K562 (cell line): ENCODE measurements around the gene ADK. TPM values are rescaled to one million over a fixed set of nuclear protein-coding genes. Genes with fewer than 3 reads are reported as not detected.

Experiments
- ATAC-seq: fragments of 200-7000 bp; cut with Tn5 transposase; 3 replicates; pipeline ENCODE4 v1.9.1; 2020; ENCODE audit warnings: moderate library complexity
- BruUV-seq: library from RNA; stranded (reverse); fragments of 400-500 nt; replicated peaks from 2 replicates; lab custom pipeline; 2021; lab: Mats Ljungman, UMichigan
- CTCF ChIA-PET: fragments of 300-600 bp; formaldehyde crosslinking; extraction: SDS; loops from one replicate; lab custom pipeline; 2021; ENCODE audit warnings: low intra/inter-chr PET ratio; lab: Yijun Ruan, JAX
- POLR2A ChIA-PET: fragments of 300-600, 350-650 bp; sonication (Branson Sonifier 250); formaldehyde crosslinking; extraction: SDS; loops from one replicate; lab custom pipeline; 2021; ENCODE audit warnings: antibody characterized with exemption, inconsistent platforms; lab: Yijun Ruan, JAX
- DNase-seq, 4 experiments: peaks; one replicate each; pipeline versions ENCODE4 v3.0.0 to v3.0.0-alpha.2; 2011 to 2018; ENCODE audit warnings: low spot score in 3 of 4, mixed read lengths in 3 of 4; ENCODE audit errors: extremely low read depth in 1 of 4
- FAIRE-seq: peaks from 2 replicates; lab custom pipeline; 2011; peaks lifted over from hg19 to GRCh38; lab: Jason Lieb, UNC
- H2AFZ ChIP-seq: 2 replicates; pipeline ENCODE4 v1.6.0; 2011; ENCODE audit warnings: low read depth, low read length, control low read depth, inconsistent platforms
- H3K27ac ChIP-seq: fragments of 200-600 bp; 3 replicates; pipeline ENCODE4 v1.8.0; 2011; ENCODE audit warnings: low read depth, mild to moderate bottlenecking, control low read depth, inconsistent platforms, low read length, moderate library complexity, mixed read lengths; ENCODE audit errors: extremely low read depth
- H3K27me3 ChIP-seq, 2 experiments: fragments of 300-600 bp in 1 of 2; 2 replicates in 1 of 2; 3 replicates in 1 of 2; pipeline versions ENCODE4 v1.6.0 to v1.8.0; 2011; ENCODE audit warnings: inconsistent platforms in 2 of 2, low read length in 2 of 2, mild to moderate bottlenecking in 1 of 2, mixed read lengths in 1 of 2, moderate library complexity in 1 of 2; ENCODE audit not compliant: control insufficient read depth in 2 of 2, insufficient read depth in 2 of 2
- H3K36me3 ChIP-seq: fragments of 300-600 bp; 3 replicates; pipeline ENCODE4 v1.8.0; 2011; ENCODE audit warnings: mild to moderate bottlenecking, low read length, inconsistent platforms; ENCODE audit not compliant: control insufficient read depth, insufficient read depth
- H3K4me1 ChIP-seq, 2 experiments: fragments of 200-600 bp in 1 of 2; replicated peaks in 1 of 2; 2 replicates in 1 of 2; 3 replicates in 1 of 2; pipeline versions ENCODE4 v1.5.1 to v1.8.0; 2011; ENCODE audit warnings: inconsistent platforms in 2 of 2, low read length in 2 of 2, mild to moderate bottlenecking in 1 of 2, mixed read lengths in 1 of 2, moderate library complexity in 1 of 2; ENCODE audit not compliant: control insufficient read depth in 2 of 2, insufficient read depth in 2 of 2
- H3K4me2 ChIP-seq: 2 replicates; pipeline ENCODE4 v1.6.1; 2011; ENCODE audit warnings: low read length, control low read depth, inconsistent platforms, mixed read lengths; ENCODE audit not compliant: insufficient read depth
- H3K4me3 ChIP-seq: fragments of 200-600 bp; sonication (generic), shearing (Covaris generic); 2 replicates; pipeline ENCODE4 v1.5.1; 2016; ENCODE audit warnings: control low read depth, inconsistent platforms
- H3K79me2 ChIP-seq: fragments of 200-600 bp; 3 replicates; pipeline ENCODE4 v1.8.0; 2011; ENCODE audit warnings: low read length, inconsistent platforms; ENCODE audit not compliant: control insufficient read depth, insufficient read depth
- H3K9ac ChIP-seq, 2 experiments: 2 replicates each; pipeline versions ENCODE4 v1.6.0 to v1.6.1; 2011; ENCODE audit warnings: low read depth in 2 of 2, low read length in 2 of 2, control low read depth in 1 of 2, inconsistent platforms in 1 of 2, mild to moderate bottlenecking in 1 of 2, mixed read lengths in 1 of 2; ENCODE audit not compliant: insufficient read depth in 1 of 2
- H3K9me1 ChIP-seq: one replicate; pipeline ENCODE4 v1.6.0; 2011; ENCODE audit warnings: inconsistent platforms, mild to moderate bottlenecking, low read length, moderate library complexity; ENCODE audit not compliant: control insufficient read depth, insufficient read depth
- H3K9me3 ChIP-seq: replicated peaks from 2 replicates; pipeline ENCODE4 v1.5.1; 2011; ENCODE audit warnings: low read depth, low read length, inconsistent platforms; ENCODE audit not compliant: control insufficient read depth, insufficient read depth
- H4K20me1 ChIP-seq: replicated peaks from 2 replicates; pipeline ENCODE4 v1.6.1; 2011; ENCODE audit warnings: low read length, inconsistent platforms, mixed read lengths; ENCODE audit not compliant: control insufficient read depth, insufficient read depth
- HINFP ChIP-seq: fragments of 450-650 bp; conservative IDR thresholded peaks from 2 replicates; pipeline ENCODE4 v1.6.1; 2016; ENCODE audit warnings: missing genetic modification characterization, low read depth, mild to moderate bottlenecking, control low read depth, missing compliant biosample characterization
- RFX1 ChIP-seq: fragments of 450-650 bp; IDR thresholded peaks from 2 replicates; pipeline ENCODE4 v1.6.1; 2016; ENCODE audit warnings: mild to moderate bottlenecking, moderate library complexity
- ZNF354B ChIP-seq: fragments of 250-450 bp; sonication (Bioruptor Pico); IDR thresholded peaks from 2 replicates; pipeline ENCODE4 v1.4.0; 2020
- WGBS: fragments of 100-300 bp; shearing (Covaris generic); methylation state at CpG from one replicate; pipeline ENCODE4 v1.1.6; 2016; ENCODE audit warnings: low coverage, mixed read lengths; ENCODE audit not compliant: insufficient coverage; ENCODE audit errors: missing lambda C conversion rate; 5-methylcytosine and 5-hydroxymethylcytosine counted together
- in situ Hi-C: fragments of 300-500 bp; cut with MboI; formaldehyde crosslinking; loops from 4 replicates; pipeline ENCODE4 v1.15.0; 2018; ENCODE audit warnings: inconsistent platforms, mixed read lengths
- intact Hi-C: fragments of 100-400 bp; cut with micrococcal nuclease; formaldehyde crosslinking; loops from 2 replicates; pipeline ENCODE4 v1.14.2; 2022
- polyA plus RNA-seq, 8 experiments: library from polyadenylated mRNA; depleted of rRNA in 4 of 8; stranded (reverse) in 5 of 8; unstranded in 3 of 8; fragments of >200 nt; fragmentation: Nextera tagmentation in 2 of 8; fragmentation: Illumina TruSeq in 1 of 8; extraction: Ambion mirVana in 2 of 8; extraction: Trizol in 1 of 8; gene quantifications; 2 replicates each; pipeline versions ENCODE4 v1.2.1 to v1.2.3, GENCODE V29; 2011 to 2014; ENCODE audit warnings: inconsistent platforms in 1 of 8, missing spikeins in 1 of 8
- total RNA-seq, 7 experiments: library from RNA; depleted of rRNA in 6 of 7; stranded (reverse); fragments of >200 nt in 6 of 7; fragmentation: Illumina TruSeq in 2 of 7; extraction: Trizol in 2 of 7; gene quantifications; 2 replicates each; pipeline versions ENCODE4 v1.2.1 to v1.2.3, GENCODE V29; 2011 to 2021; ENCODE audit warnings: low replicate concordance in 1 of 7

ADK gene
- total and polyA plus RNA-seq, 9 of the 15 experiments (the other 6 are each of a cell fraction or from before 2014, with no cell fraction given), result 54.2 to 97.8 (median 73.6) TPM

DNA sequence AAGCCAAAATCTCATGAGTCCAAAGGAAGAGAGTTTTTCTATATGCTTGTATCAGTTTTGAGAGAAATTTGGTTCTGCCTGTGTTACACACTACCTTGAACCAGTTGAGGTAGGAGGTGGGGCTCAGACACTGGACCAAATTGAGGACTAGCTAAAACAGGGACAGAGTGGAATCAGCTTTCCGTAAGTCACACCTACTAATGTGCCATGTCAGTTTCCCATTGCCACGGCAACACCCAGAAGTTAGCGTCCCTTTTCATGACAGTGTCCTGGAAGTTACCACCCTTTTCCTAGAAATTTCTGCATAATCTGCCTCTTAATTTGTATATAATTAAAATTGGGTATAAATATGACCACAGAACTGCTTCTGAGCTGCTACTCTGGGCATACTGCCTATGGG, 9.0 kb downstream of the ADK start:
- Histone ChIP-seq H3K36me3 (no peaks in the 10 kb centered on the region), H4K20me1 (no peaks in the 10 kb centered on the region), H3K4me1 (peaks cover 4 to 8% of the 10 kb centered on the region in 2 experiments; a peak in 4 of 5 replicates), H3K79me2 (peaks cover 28% of the 10 kb centered on the region), H3K27me3 (no peaks in the 10 kb centered on the region), H3K9me1 (peaks cover 6% of the 10 kb centered on the region), H3K4me3 (no peak overlapping the region), H3K27ac (no peak overlapping the region), H3K4me2 (no peak overlapping the region), H3K9ac (no peak overlapping the region), H3K9me3 (no peaks in the 10 kb centered on the region), H2AFZ (no peak overlapping the region)
- ChIA-PET POLR2A (interaction anchor here (0.7 to 1.0 kb wide), 3 partner anchors 8 to 16 kb away, joined by 3 read pairs; partner anchors contain the start of genes ADK and AP3M1), CTCF (no interaction called here)
- no TSS peak for BruUV-seq
- intact Hi-C loops (no loop called here), in situ Hi-C loops (no loop called here)
- TF ChIP-seq RFX1 (peak; percentile 77), HINFP (tag) (0 out of 2 replicates have a peak, but pooled peaks have one; percentile 59), ZNF354B (CRISPR knock-in tag) (no peak)
- 59% methylated on average over 3 of the region's 3 CpGs for WGBS
- DNase-seq (no peak), ATAC-seq (no peak), FAIRE-seq (no peak)
